Right kidney (tissue), 1 donor: Measurements from ENCODE around the gene COPS6.
A peak's percentile ranks its signal among the peaks of the same experiment; 100 is the strongest.
"Not testable (repeated sequence)": the region's sequence is repeated elsewhere in the genome, so short reads cannot be mapped to it uniquely, and the experiment has no call there.

ENCODE experiments used
- DNase-seq: peaks from one replicate; pipeline ENCODE4 v3.0.0-alpha.2; 2016

Gene COPS6

DNA sequence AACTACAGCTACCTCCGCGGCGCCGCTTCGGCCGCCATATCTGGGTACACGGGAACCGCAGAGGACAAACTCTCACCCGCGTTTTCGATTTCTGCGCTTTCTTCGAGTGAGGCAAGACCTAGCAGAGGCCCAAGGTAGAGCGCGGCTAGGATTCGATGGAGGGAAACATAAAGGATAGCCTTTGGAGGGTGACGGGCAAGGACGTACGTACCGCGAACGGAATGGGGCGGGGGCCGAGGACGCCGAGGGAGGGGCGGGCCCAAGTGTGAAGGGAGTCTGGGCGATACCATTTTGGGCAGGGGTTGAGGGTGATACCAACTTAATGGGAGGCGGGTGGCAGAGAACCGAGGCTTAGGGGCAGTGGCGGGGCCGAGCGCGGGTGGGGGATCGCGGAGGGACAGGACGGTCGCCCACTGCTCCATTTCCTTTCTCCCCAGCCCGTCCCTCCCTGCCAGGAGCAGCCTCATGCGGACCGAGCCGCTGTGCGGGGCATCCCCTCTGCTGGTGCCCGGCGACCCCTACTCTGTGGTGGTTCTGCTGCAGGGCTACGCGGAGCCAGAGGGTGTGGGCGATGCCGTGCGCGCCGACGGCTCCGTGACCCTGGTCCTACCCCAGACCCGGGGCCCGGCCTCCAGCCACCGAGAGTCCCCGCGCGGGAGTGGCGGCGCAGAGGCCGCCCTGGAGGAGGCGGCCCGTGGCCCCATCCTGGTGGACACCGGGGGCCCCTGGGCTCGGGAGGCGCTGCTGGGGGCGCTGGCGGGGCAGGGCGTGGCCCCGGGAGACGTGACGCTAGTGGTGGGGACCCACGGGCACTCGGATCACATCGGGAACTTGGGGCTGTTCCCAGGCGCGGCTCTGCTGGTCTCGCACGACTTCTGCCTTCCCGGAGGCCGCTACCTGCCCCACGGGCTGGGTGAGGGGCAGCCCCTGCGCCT lies 38.4 kb downstream of the COPS6 start, which contains the start of gene MBLAC1:
Gene MBLAC1, plus strand, starts transcription at position 37 of the 935 bp plus-strand sequence. Its CDS starts 429 bp downstream, at position 466.
- peak; percentile 90 for DNase-seq

GRCh38 chr7:100127866-100128636 lies 39.3 kb downstream of the COPS6 start:
- DNase-seq = peak; percentile 81

DNA sequence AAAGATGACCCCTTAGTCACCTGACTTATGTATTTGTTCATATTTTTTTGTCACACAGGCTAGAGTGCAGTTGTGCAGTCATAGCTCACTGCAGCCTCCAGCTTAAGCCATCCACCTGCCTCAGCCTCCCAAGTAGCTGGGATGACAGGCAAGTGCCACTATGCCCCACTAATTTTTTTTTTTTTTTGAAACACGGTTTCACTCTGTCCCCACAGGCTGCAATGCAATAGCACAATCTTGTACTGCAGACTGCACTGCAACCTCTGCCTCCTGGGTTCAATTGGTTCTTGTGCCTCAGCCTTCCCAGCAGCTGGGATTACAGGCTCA lies 39.8 kb downstream of the COPS6 start:
- no peak for DNase-seq

- DNase-seq = not testable (repeated sequence)
Observed at GRCh38 chr7:100130220-100130607, 41.4 kb downstream of the COPS6 start.

GRCh38 chr7:100130608-100131453 lies 42.1 kb downstream of the COPS6 start:
- DNase-seq = peak; percentile 70

GRCh38 chr7:100132126-100132525 lies 43.4 kb downstream of the COPS6 start:
- DNase-seq = no peak

- DNase-seq = peak; percentile 54
Observed at GRCh38 chr7:100132697-100133151, 44.0 kb downstream of the COPS6 start.

DNA sequence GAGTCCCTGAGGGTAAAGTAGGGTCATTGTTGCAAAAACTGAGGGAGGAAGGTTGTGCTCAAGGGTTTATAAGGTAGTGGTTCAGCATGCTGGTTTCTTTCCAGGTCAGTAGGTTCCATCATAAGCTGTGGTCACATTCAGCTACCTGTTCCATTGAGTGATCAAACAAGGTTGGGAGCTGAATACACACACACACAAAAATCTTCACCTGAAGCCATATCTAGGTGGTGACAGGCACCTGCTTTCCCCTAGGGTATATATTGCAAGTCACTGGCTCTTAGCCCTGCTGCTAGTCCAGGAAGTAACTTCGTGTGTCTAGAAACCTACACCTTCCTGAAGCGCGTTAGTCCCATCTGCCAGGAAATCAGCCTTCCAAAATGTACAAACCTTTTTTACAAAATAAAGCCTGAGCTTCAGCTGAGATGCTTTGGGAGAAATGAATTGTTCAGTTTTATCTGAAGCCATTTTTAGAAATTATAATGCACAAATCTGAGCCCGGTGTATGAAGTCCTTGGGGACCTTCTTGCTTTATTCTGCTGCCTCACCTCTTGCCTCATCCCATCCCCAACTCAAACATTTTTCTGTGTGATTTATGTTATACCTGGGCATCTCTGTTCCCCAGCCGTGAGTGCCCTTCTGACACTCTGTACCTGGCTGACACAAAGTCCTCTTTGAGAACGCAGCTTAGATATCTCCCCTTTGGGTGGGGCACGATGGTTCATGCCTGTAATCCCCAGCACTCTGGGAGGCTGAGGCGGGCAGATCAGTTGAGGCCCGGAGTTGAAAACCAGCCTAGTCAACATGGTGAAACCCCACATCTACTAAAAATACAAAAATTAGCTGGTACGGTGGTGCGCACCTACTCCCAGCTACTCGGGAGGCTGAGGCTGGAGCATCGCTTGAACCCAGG lies 49.3 kb downstream of the COPS6 start:
- DNase-seq = no peak

DNA sequence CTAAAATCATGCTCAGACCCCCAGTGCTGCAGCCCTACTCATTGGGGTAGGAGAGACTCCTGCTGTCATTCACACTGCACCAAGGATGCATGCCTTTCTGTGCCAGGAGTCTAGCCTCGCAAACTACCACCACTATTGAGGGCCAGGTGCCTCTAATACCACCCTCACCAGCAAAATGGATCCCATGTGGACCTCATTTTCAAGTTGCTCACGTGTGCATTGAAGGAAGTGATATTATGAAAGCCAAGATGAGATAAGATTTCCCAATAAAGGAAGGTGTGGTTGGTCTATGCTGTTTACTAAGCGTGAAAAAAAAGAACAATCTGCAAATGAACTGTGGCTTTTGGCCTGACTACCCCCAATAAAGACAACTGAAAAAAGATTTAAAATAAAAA lies 52.8 kb downstream of the COPS6 start:
- DNase-seq = no peak
